Astrocyte of the spinal cord (primary cell): Measurements from ENCODE around the gene LHPP.

ENCODE experiments used
- DNase-seq: peaks from one replicate; pipeline ENCODE4 v3.0.0; 2011; ENCODE audit warnings: low read depth, low spot score
- H3K4me3 ChIP-seq: 2 replicates; pipeline ENCODE4 v1.5.1; 2011; ENCODE audit warnings: low read depth, mild to moderate bottlenecking, low read length, moderate library complexity
- in situ Hi-C: cut with HindIII; loops from 2 replicates; pipeline ENCODE4 v1.10.0; 2017; ENCODE audit warnings: low sequenced_read_pairs
- TF ChIP-seq, protein P1 (sequence below): IDR thresholded peaks from 2 replicates; pipeline ENCODE4 v1.5.1; 2012; ENCODE audit warnings: low read depth, mild to moderate bottlenecking, low read length, inconsistent platforms

LHPP gene

DNA sequence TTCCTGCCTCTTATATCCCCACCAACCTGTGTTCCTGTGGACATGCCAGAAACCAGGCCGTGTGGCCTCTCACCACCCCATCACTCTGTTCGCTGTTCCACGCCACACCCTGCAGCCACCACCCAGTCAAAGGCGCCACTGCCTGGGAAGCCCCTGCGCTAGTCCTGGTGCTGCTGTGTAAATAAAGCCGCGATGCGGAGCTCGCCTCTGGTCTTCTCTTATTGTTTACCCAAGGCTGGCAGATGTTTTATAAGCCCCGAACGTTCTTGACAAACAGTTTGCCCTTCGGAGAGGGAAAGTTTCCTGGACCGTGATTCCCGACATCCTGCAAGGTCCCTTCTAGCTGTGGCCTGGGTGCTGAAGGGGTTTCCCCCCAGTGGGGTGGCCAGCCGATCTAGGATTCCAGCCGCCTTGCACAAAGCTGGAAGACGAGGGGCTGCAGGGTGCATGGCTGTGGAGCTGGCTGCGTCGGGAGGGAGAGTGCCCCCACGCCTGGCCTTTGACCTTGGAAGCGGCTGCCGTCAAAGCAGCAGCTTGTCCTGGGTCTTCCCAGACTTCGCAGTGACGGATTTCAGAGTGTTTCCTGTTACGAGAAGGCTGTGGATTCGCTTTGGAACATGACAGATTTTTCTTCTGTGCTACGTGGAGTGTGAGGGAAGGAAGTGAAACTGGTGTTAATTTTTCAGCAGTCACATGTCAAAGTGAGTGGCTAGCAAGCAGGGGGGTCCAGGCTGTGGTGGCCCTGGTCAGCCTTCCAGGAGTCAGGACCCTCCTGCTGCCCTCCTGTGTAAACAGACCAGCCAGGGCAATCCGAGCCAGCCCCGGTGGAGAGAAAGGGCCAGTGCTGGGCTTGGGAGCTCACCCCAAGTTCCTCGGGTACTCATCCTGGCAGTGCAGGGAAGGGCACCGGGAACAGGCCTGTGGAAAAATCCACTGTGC lies 61.6 kb downstream of the LHPP start:
- in situ Hi-C loops: no loop called here
- DNase-seq: no peak
- no peak overlapping the region for H3K4me3 ChIP-seq
- TF ChIP-seq, protein P1, sequence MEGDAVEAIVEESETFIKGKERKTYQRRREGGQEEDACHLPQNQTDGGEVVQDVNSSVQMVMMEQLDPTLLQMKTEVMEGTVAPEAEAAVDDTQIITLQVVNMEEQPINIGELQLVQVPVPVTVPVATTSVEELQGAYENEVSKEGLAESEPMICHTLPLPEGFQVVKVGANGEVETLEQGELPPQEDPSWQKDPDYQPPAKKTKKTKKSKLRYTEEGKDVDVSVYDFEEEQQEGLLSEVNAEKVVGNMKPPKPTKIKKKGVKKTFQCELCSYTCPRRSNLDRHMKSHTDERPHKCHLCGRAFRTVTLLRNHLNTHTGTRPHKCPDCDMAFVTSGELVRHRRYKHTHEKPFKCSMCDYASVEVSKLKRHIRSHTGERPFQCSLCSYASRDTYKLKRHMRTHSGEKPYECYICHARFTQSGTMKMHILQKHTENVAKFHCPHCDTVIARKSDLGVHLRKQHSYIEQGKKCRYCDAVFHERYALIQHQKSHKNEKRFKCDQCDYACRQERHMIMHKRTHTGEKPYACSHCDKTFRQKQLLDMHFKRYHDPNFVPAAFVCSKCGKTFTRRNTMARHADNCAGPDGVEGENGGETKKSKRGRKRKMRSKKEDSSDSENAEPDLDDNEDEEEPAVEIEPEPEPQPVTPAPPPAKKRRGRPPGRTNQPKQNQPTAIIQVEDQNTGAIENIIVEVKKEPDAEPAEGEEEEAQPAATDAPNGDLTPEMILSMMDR: no peak

DNA sequence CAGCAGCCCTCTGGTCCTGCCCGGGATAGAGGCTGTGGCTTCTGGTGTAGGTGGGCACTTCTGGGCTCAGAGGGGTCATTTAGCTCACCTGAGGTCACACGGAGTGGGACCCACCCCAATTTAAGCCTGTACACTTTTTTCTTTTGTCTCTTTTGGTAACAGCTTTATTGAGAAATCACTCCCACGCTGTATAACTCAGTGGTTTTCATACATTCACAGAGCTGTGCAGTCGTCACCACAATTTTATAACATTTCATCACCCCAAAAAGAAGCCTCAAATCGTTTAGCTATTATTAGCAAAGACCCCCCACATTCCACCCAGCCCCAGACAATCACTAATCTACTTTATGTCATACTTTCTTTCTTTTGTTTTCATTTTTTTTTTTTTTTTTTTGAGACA lies 62.3 kb downstream of the LHPP start:
- TF ChIP-seq, protein P1: no peak
- in situ Hi-C loops: no loop called here
- no peak for DNase-seq
- H3K4me3 ChIP-seq: no peak overlapping the region

DNA sequence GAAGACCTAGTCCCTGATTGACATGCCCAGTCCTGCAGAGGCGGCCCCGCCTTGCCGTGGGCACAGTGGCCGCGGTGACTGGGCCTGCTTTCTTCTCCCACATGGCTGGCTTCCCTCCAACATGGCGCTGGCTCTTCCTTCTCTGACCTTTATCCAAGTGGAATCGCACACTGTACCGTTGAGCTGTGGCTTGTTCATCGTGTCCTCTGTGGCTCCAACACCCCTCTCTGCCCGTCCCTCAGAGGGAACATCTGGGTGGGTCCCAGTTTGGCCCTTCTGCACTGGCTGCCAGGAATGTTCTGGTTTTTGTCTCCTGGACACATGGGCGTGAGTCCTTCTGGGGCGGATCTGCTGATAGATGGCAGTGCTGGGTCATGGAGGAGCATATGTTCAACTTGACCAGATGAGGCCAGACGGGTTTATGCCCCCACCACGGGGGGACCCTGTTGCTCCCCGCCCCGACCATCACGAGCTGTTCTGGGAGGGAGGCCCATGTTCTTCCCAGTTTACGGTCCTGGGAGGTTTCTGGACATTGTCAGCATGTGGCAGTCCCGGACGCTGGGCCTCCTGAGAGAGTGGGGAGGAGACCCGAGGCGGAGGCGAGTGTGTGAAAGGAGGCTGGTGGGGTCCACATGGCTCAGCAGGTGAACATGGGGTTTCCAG lies 63.5 kb downstream of the LHPP start:
- no peak for DNase-seq
- in situ Hi-C loops: no loop called here
- TF ChIP-seq, protein P1: no peak
- H3K4me3 ChIP-seq: no peak overlapping the region

DNA sequence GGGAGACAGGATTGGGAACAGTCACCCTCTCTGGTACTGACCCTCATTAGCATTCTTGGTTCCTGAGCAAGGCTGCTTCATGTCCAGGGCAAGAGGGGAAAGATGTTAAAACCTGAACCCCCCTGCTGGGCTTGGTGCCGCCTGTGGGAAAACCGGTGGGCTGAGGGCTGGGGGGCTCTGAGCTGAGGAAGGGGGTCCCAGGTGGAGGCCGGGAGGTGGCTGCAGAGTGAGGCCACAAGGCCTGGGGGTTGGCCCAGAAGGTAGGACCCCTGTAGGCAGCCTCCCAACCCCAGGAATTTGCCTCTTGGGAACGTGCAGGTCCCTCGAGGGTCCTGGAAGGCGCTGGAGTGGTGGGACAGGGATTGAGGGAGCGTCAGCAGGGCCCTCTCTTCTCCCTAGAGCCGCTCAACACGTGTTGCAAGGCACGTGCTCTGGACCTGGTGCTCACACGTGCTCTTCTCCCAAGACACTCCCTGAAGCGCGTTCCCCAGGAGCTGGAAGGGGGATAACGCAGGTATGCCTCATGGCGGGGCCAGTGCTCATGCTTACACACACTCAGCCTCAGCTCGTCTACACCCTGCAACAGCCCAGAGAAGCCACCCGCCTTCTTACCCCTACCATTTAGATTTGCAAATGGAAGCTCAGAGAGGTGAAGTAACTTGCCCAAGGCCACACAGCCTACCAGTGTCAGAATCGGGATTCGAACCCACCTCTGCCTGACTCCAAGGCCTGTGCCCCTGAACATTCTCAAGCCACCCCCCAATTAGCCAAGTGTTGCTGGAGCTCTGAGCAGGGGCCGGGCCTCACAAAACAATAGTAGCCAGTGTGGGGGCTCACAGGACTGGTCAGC lies 64.4 kb downstream of the LHPP start:
- no peak for DNase-seq
- no peak overlapping the region for H3K4me3 ChIP-seq
- TF ChIP-seq, protein P1: no peak
- in situ Hi-C loops: no loop called here

DNA sequence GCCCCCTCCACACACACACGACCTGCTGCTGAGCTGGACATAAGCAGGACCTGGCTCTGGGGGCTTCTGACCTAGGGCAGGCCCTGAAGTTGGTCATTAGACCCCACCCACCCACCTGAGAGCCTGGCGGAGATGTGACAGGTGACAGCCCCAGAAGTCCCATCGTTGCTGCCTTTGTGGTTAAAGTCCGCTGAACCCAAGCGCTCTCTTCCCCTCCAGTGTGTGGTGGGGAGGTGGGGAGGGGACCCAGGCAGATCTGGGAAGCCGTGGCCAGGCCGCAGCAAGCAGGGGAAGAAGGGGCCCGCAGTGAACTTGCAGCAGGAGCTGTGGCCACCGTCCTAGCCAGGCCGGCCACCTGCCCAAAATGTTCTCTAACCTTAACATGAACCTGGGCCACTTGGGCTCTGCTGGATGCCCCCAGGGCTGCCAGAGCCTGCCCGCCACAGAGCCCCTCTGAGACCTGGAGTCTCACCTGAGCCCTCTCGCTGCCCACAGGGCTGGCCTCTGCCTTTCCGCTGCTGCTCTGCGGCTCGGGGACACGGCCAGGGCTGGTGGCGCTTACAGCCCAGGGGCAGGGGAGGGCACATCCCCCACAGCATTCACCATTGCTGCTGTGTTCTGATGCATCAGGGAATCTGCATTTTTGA lies 65.1 kb downstream of the LHPP start:
- DNase-seq: no peak
- no peak overlapping the region for H3K4me3 ChIP-seq
- in situ Hi-C loops: no loop called here
- TF ChIP-seq, protein P1: no peak
